HUES6 (cell line): ENCODE measurements around the gene FAM131A.

Experiments used
- H3K27ac ChIP-seq: 2 replicates; pipeline ENCODE4 v1.7.0; 2013; ENCODE audit warnings: low read depth, mild to moderate bottlenecking, low read length, inconsistent platforms
- H3K27me3 ChIP-seq: 2 replicates; pipeline ENCODE4 v1.6.1; 2013; ENCODE audit warnings: low read length; ENCODE audit not compliant: control insufficient read depth, insufficient read depth
- H3K36me3 ChIP-seq: 2 replicates; pipeline ENCODE4 v1.6.1; 2013; ENCODE audit warnings: low read length; ENCODE audit not compliant: control insufficient read depth, insufficient read depth
- H3K4me1 ChIP-seq: 2 replicates; pipeline ENCODE4 v1.6.1; 2013; ENCODE audit warnings: low read length; ENCODE audit not compliant: control insufficient read depth, insufficient read depth
- H3K4me3 ChIP-seq: 2 replicates; pipeline ENCODE4 v1.5.1; 2013; ENCODE audit warnings: low read depth, low read length
- H3K9ac ChIP-seq: one replicate; pipeline ENCODE4 v1.6.1; 2013; ENCODE audit warnings: mild to moderate bottlenecking, low read length
- H3K9me3 ChIP-seq: 2 replicates; pipeline ENCODE4 v1.6.1; 2013; ENCODE audit warnings: low read depth, low read length; ENCODE audit not compliant: control insufficient read depth, insufficient read depth

FAM131A gene

GRCh38 chr3:184360070-184360928, 22.9 kb downstream of the FAM131A start:
- Histone ChIP-seq H3K27ac (no peak overlapping the region), H3K27me3 (peaks cover 14% of the 10 kb centered on the region), H3K36me3 (peaks cover 41% of the 10 kb centered on the region), H3K4me1 (peaks cover 20% of the 10 kb centered on the region), H3K9ac (peak overlapping the region; percentile 74), H3K4me3 (peak overlapping the region; percentile 71), H3K9me3 (no peaks in the 10 kb centered on the region)

GRCh38 chr3:184360929-184361531, 23.6 kb downstream of the FAM131A start:
- Histone ChIP-seq H3K9ac (peak overlapping the region; percentile 74), H3K4me1 (peaks cover 20% of the 10 kb centered on the region), H3K4me3 (peak overlapping the region; percentile 71), H3K27ac (no peak overlapping the region), H3K27me3 (peaks cover 14% of the 10 kb centered on the region), H3K36me3 (peaks cover 38% of the 10 kb centered on the region), H3K9me3 (no peaks in the 10 kb centered on the region)

GRCh38 chr3:184361532-184361931, 24.1 kb downstream of the FAM131A start, which contains the start of the genes CLCN2 and POLR2H:
Gene CLCN2, minus strand, starts transcription at chr3:184361605. Its CDS starts 126 bp downstream, at chr3:184361479.
Gene POLR2H, plus strand, starts transcription at chr3:184361710. Its CDS starts 1,783 bp downstream, at chr3:184363493.
- Histone ChIP-seq H3K9ac (peak within 1 kb of the TSS; percentile 75), H3K36me3 (peaks cover 38% of the 10 kb centered on the region), H3K4me3 (peak within 1 kb of the TSS; percentile 71), H3K9me3 (no peaks in the 10 kb centered on the region), H3K27ac (peak within 1 kb of the TSS; percentile 36; the same call in 1 of the 2 replicates), H3K4me1 (peaks cover 20% of the 10 kb centered on the region), H3K27me3 (peaks cover 14% of the 10 kb centered on the region)

- peak overlapping the region; percentile 71 for H3K4me3 ChIP-seq
Measured at GRCh38 chr3:184361932-184362667, 24.7 kb downstream of the FAM131A start.

GRCh38 chr3:184362668-184363546, 25.5 kb downstream of the FAM131A start:
- H3K4me3 ChIP-seq, result peak overlapping the region; percentile 71
- peaks cover 38% of the 10 kb centered on the region for H3K36me3 ChIP-seq
- peak overlapping the region; percentile 85 for H3K27ac ChIP-seq
- peaks cover 14% of the 10 kb centered on the region for H3K27me3 ChIP-seq
- peaks cover 20% of the 10 kb centered on the region for H3K4me1 ChIP-seq
- no peaks in the 10 kb centered on the region for H3K9me3 ChIP-seq
- peak overlapping the region; percentile 75 for H3K9ac ChIP-seq

More at GRCh38 chr3:184361932-184362667, 24.7 kb downstream of the FAM131A start:
- Histone ChIP-seq H3K9ac (peak overlapping the region; percentile 75), H3K9me3 (no peaks in the 10 kb centered on the region), H3K4me1 (peaks cover 20% of the 10 kb centered on the region), H3K36me3 (peaks cover 38% of the 10 kb centered on the region), H3K27ac (peak overlapping the region; percentile 36; the same call in 1 of the 2 replicates), H3K27me3 (peaks cover 14% of the 10 kb centered on the region)

GRCh38 chr3:184366619-184367289, 29.4 kb downstream of the FAM131A start:
- no peaks in the 10 kb centered on the region for H3K27me3 ChIP-seq
- H3K27ac ChIP-seq, result no peak overlapping the region
- no peaks in the 10 kb centered on the region for H3K9me3 ChIP-seq
- peaks cover 45% of the 10 kb centered on the region for H3K36me3 ChIP-seq
- peaks cover 8% of the 10 kb centered on the region for H3K4me1 ChIP-seq
- H3K4me3 ChIP-seq, result no peak overlapping the region
- H3K9ac ChIP-seq, result no peak overlapping the region

- Histone ChIP-seq H3K4me3 (no peak overlapping the region), H3K27ac (no peak overlapping the region), H3K9ac (no peak overlapping the region), H3K4me1 (peaks cover 10% of the 10 kb centered on the region), H3K9me3 (no peaks in the 10 kb centered on the region), H3K36me3 (peaks cover 45% of the 10 kb centered on the region), H3K27me3 (0 out of 2 replicates have a peak, but pooled peaks cover under 1% of the 10 kb centered on the region)
Measured at GRCh38 chr3:184368116-184368515, 30.7 kb downstream of the FAM131A start.

- Histone ChIP-seq H3K4me3 (no peak overlapping the region), H3K9ac (no peak overlapping the region), H3K4me1 (peaks cover 10% of the 10 kb centered on the region), H3K36me3 (peaks cover 45% of the 10 kb centered on the region), H3K9me3 (no peaks in the 10 kb centered on the region), H3K27me3 (peaks cover 6% of the 10 kb centered on the region; the same call in 1 of the 2 replicates), H3K27ac (no peak overlapping the region)
Measured at GRCh38 chr3:184368586-184369183, 31.3 kb downstream of the FAM131A start.

- no peak overlapping the region for H3K4me3 ChIP-seq
- H3K36me3 ChIP-seq, result peaks cover 27% of the 10 kb centered on the region
- no peak overlapping the region for H3K27ac ChIP-seq
- no peak overlapping the region for H3K9ac ChIP-seq
- peaks cover 10% of the 10 kb centered on the region; the same call in 1 of the 2 replicates for H3K27me3 ChIP-seq
- peaks cover 21% of the 10 kb centered on the region for H3K4me1 ChIP-seq
- no peaks in the 10 kb centered on the region for H3K9me3 ChIP-seq
Measured at GRCh38 chr3:184371570-184372018, 34.2 kb downstream of the FAM131A start.
